HCT116 (cell line): ENCODE data around the gene ANKS1A. TPM values are rescaled to one million over a fixed set of nuclear protein-coding genes. Genes with fewer than 3 reads are reported as not detected.

Experiments used
- ATAC-seq: fragments of 200-7000 bp; cut with Tn5 transposase; 2 replicates; pipeline ENCODE4 v1.9.1; 2020; ENCODE audit warnings: mild to moderate bottlenecking, moderate library complexity
- BruUV-seq: library from RNA; stranded (reverse); fragments of 400-500 nt; replicated peaks from 2 replicates; lab custom pipeline; 2021; lab: Mats Ljungman, UMichigan
- CTCF ChIA-PET: fragments of 300-600 bp; sonication (Branson Sonifier 250); formaldehyde crosslinking; loops from one replicate; lab custom pipeline; 2021; ENCODE audit warnings: antibody characterized with exemption; lab: Charles Lee
- POLR2A ChIA-PET: fragments of 300-600, 350-600 bp; sonication (Branson Sonifier 250); formaldehyde crosslinking; loops from one replicate; lab custom pipeline; 2021; ENCODE audit warnings: antibody characterized with exemption; lab: Charles Lee
- RAD21 ChIA-PET, 2 experiments: fragments of 300-600 bp; sonication (Branson Sonifier 250); formaldehyde crosslinking; loops; one replicate each; lab custom pipeline; 2023; ENCODE audit warnings: low total read pairs in 2 of 2; ENCODE audit not compliant: uncharacterized antibody in 2 of 2, unreplicated experiment in 2 of 2, low non-redundant PET in 1 of 2; lab: Charles Lee
- DNase-seq: peaks from one replicate; pipeline ENCODE4 v3.0.0-alpha.2; 2010; ENCODE audit warnings: low read depth, low spot score
- H2AFZ ChIP-seq: fragments of 200-600 bp; shearing (Covaris generic), sonication (generic); 2 replicates; pipeline ENCODE4 v1.6.1; 2017; ENCODE audit warnings: low read depth, mixed run types, mixed read lengths, antibody characterized with exemption, low read length; ENCODE audit not compliant: poor library complexity, severe bottlenecking
- H3K27ac ChIP-seq: 2 replicates; pipeline ENCODE4 v1.5.1; 2012; ENCODE audit warnings: low read depth, low read length
- H3K27me3 ChIP-seq: fragments of 200-600 bp; sonication (generic); 2 replicates; pipeline ENCODE4 v1.6.1; 2016; ENCODE audit warnings: mixed run types, low read length, mixed read lengths; ENCODE audit not compliant: insufficient read depth
- H3K36me3 ChIP-seq, 2 experiments: fragments of 200-500 bp in 1 of 2; fragments of 200-600 bp in 1 of 2; sonication (Bioruptor generic) in 1 of 2; sonication (generic) in 1 of 2; 2 replicates each; pipeline versions ENCODE4 v1.5.1 to v1.6.1; 2014 to 2016; ENCODE audit warnings: low read length in 2 of 2, inconsistent platforms in 1 of 2, mixed read lengths in 1 of 2, mixed run types in 1 of 2; ENCODE audit not compliant: insufficient read depth in 2 of 2, control insufficient read depth in 1 of 2
- H3K4me1 ChIP-seq, 2 experiments: fragments of 200-600 bp in 1 of 2; sonication (generic) in 1 of 2; 2 replicates each; pipeline versions ENCODE4 v1.5.1 to v1.6.1; 2012 to 2017; ENCODE audit warnings: low read length in 2 of 2, inconsistent platforms in 1 of 2, mild to moderate bottlenecking in 1 of 2, mixed read lengths in 1 of 2, mixed run types in 1 of 2, moderate library complexity in 1 of 2; ENCODE audit not compliant: insufficient read depth in 2 of 2, control insufficient read depth in 1 of 2
- H3K4me2 ChIP-seq: fragments of 200-600 bp; sonication (generic); 2 replicates; pipeline ENCODE4 v1.6.1; 2017; ENCODE audit warnings: mixed run types, low read length, mixed read lengths
- H3K4me3 ChIP-seq, 2 experiments: fragments of 200-600 bp in 1 of 2; sonication (generic) in 1 of 2; replicated peaks in 1 of 2; 2 replicates each; pipeline ENCODE4 v1.5.1; 2011 to 2016; ENCODE audit warnings: low read length in 2 of 2, control low read depth in 1 of 2, low read depth in 1 of 2, mild to moderate bottlenecking in 1 of 2, mixed read lengths in 1 of 2, mixed run types in 1 of 2
- H3K79me2 ChIP-seq: fragments of 200-600 bp; sonication (generic); 2 replicates; pipeline ENCODE4 v1.6.1; 2017; ENCODE audit warnings: mild to moderate bottlenecking, mixed run types, low read length, moderate library complexity, mixed read lengths; ENCODE audit not compliant: insufficient read depth
- H3K9ac ChIP-seq: fragments of 200-600 bp; sonication (generic); 2 replicates; pipeline ENCODE4 v1.6.1; 2016; ENCODE audit warnings: low read length, mixed read lengths
- H3K9me2 ChIP-seq: fragments of 200-600 bp; sonication (generic), shearing (Covaris generic); 2 replicates; pipeline ENCODE4 v1.6.1; 2017; ENCODE audit warnings: mixed run types, mild to moderate bottlenecking, moderate library complexity; ENCODE audit not compliant: insufficient read depth
- H3K9me3 ChIP-seq, 2 experiments: fragments of 200-500 bp in 1 of 2; fragments of 200-600 bp in 1 of 2; sonication (Bioruptor generic) in 1 of 2; sonication (generic) in 1 of 2; 2 replicates each; pipeline ENCODE4 v1.6.1; 2014 to 2017; ENCODE audit warnings: low read length in 2 of 2, mixed read lengths in 2 of 2, inconsistent platforms in 1 of 2, low read depth in 1 of 2, mild to moderate bottlenecking in 1 of 2, mixed run types in 1 of 2, moderate library complexity in 1 of 2; ENCODE audit not compliant: control insufficient read depth in 1 of 2, insufficient read depth in 1 of 2
- H4K20me1 ChIP-seq: fragments of 200-600 bp; sonication (generic), shearing (Covaris generic); 2 replicates; pipeline ENCODE4 v1.6.1; 2017; ENCODE audit warnings: mixed run types, mild to moderate bottlenecking, moderate library complexity; ENCODE audit not compliant: insufficient read depth
- CEBPB ChIP-seq: IDR thresholded peaks from 2 replicates; pipeline ENCODE4 v1.6.1; 2012; ENCODE audit warnings: low read depth
- EZH2phosphoT487 ChIP-seq: fragments of 200-600 bp; IDR thresholded peaks from 2 replicates; pipeline ENCODE4 v1.6.1; 2018; ENCODE audit warnings: antibody characterized with exemption, borderline replicate concordance
- MAX ChIP-seq: IDR thresholded peaks from 2 replicates; pipeline ENCODE4 v1.6.1; 2012
- POLR2AphosphoS5 ChIP-seq: IDR thresholded peaks from 2 replicates; pipeline ENCODE4 v1.6.1; 2011; ENCODE audit warnings: mild to moderate bottlenecking, low read depth, low read length, moderate library complexity
- RAD21 ChIP-seq: IDR thresholded peaks from 2 replicates; pipeline ENCODE4 v1.6.1; 2012; ENCODE audit warnings: low read depth, mild to moderate bottlenecking
- REST ChIP-seq: IDR thresholded peaks from 2 replicates; pipeline ENCODE4 v1.6.1; 2012; ENCODE audit warnings: low read depth
- SRF ChIP-seq: IDR thresholded peaks from 2 replicates; pipeline ENCODE4 v1.6.1; 2012; ENCODE audit warnings: low read depth
- TCF7L2 ChIP-seq: IDR thresholded peaks from 2 replicates; pipeline ENCODE4 v1.7.0; 2011; ENCODE audit warnings: borderline replicate concordance, inconsistent platforms; ENCODE audit not compliant: insufficient read depth, insufficient read length; ENCODE audit errors: extremely low read depth
- ZBTB33 ChIP-seq: IDR thresholded peaks from 2 replicates; pipeline ENCODE4 v1.6.1; 2011; ENCODE audit warnings: mild to moderate bottlenecking, low read length, moderate library complexity; ENCODE audit not compliant: insufficient replicate concordance; ENCODE audit errors: extremely low read depth
- ZFX ChIP-seq: fragments of 450-650 bp; IDR thresholded peaks from 2 replicates; pipeline ENCODE4 v1.6.1; 2017
- ZNF274 ChIP-seq: fragments of 200-500 bp; sonication (Bioruptor generic); IDR thresholded peaks from 2 replicates; pipeline ENCODE4 v1.6.1; 2014; ENCODE audit warnings: mild to moderate bottlenecking, low read depth, low read length, inconsistent platforms
- intact Hi-C: fragments of 100-400 bp; cut with micrococcal nuclease; formaldehyde crosslinking; loops from 2 replicates; pipeline ENCODE4 v1.10.0; 2022
- total RNA-seq: library from RNA; stranded (reverse); gene quantifications from one replicate; pipeline ENCODE4 v1.2.1, GENCODE V29; 2021; ENCODE audit not compliant: unreplicated experiment

Gene ANKS1A
- total RNA-seq, 1 experiment from 2014 or later, result 20.6 TPM

GRCh38 chr6:35017411-35018181 lies 128.5 kb downstream of the ANKS1A start:
- ChIA-PET POLR2A (no interaction called here), RAD21 (no interaction called here)
- H3K27me3 ChIP-seq, result no peaks in the 10 kb centered on the region
- H3K9ac ChIP-seq, result no peak overlapping the region
- H3K36me3 ChIP-seq, result peaks cover 0 to 4% of the 10 kb centered on the region in 2 experiments; a peak in 1 of 4 replicates
- no peak overlapping the region for H3K4me3 ChIP-seq
- H3K4me1 ChIP-seq, result peaks cover 0 to 9% of the 10 kb centered on the region in 2 experiments; a peak in 1 of 4 replicates
- DNase-seq, result no peak
- no peaks in the 10 kb centered on the region for H4K20me1 ChIP-seq
- BruUV-seq, result no TSS peak
- H3K4me2 ChIP-seq, result no peak overlapping the region
- no peak for ATAC-seq
- no peak for TF ChIP-seq CEBPB
- TF ChIP-seq POLR2AphosphoS5, result no peak
- TF ChIP-seq ZBTB33, result no peak
- TF ChIP-seq MAX, result no peak
- TF ChIP-seq EZH2phosphoT487, result no peak
- TF ChIP-seq, all 23 proteins: peak for 0
- CTCF ChIA-PET, result no interaction called here
- Histone ChIP-seq H2AFZ (no peak overlapping the region), H3K79me2 (no peaks in the 10 kb centered on the region), H3K27ac (no peak overlapping the region), H3K9me3 (no peaks in the 10 kb centered on the region), H3K9me2 (no peaks in the 10 kb centered on the region)
- intact Hi-C loops, result no loop called here

- Histone ChIP-seq H3K79me2 (no peaks in the 10 kb centered on the region), H3K4me1 (peaks cover 0 to 9% of the 10 kb centered on the region in 2 experiments; a peak in 1 of 4 replicates), H3K27me3 (no peaks in the 10 kb centered on the region), H3K4me3 (no peak overlapping the region), H3K9me3 (no peaks in the 10 kb centered on the region), H4K20me1 (no peaks in the 10 kb centered on the region), H3K36me3 (peaks cover 0 to 4% of the 10 kb centered on the region in 2 experiments; a peak in 1 of 4 replicates), H2AFZ (no peak overlapping the region), H3K9me2 (no peaks in the 10 kb centered on the region), H3K27ac (no peak overlapping the region), H3K4me2 (no peak overlapping the region), H3K9ac (no peak overlapping the region)
- BruUV-seq, result no TSS peak
- no peak for TF ChIP-seq TCF7L2
- TF ChIP-seq POLR2AphosphoS5, result no peak
- TF ChIP-seq ZFX, result no peak
- TF ChIP-seq REST, result no peak
- no peak for TF ChIP-seq SRF
- no peak for TF ChIP-seq RAD21
- TF ChIP-seq ZNF274, result no peak
- intact Hi-C loops, result no loop called here
- DNase-seq (no peak), ATAC-seq (no peak)
- CTCF ChIA-PET, result no interaction called here
- RAD21 ChIA-PET, result no interaction called here
- POLR2A ChIA-PET, result no interaction called here
These were observed 129.1 kb downstream of the ANKS1A start for GRCh38 chr6:35018182-35018519.
